GM19397 (cell line): ENCODE data around the gene PRKG1.
"Not testable (repeated sequence)": the region's sequence is repeated elsewhere in the genome, so short reads cannot be mapped to it uniquely, and the experiment has no call there.

ENCODE experiments used
- ATAC-seq: cut with Tn5 transposase; IDR thresholded peaks from one replicate; pipeline ENCODE4 v1.9.1; 2021; ENCODE audit warnings: mild to moderate bottlenecking, moderate library complexity; ENCODE audit not compliant: unreplicated experiment

Gene PRKG1

DNA sequence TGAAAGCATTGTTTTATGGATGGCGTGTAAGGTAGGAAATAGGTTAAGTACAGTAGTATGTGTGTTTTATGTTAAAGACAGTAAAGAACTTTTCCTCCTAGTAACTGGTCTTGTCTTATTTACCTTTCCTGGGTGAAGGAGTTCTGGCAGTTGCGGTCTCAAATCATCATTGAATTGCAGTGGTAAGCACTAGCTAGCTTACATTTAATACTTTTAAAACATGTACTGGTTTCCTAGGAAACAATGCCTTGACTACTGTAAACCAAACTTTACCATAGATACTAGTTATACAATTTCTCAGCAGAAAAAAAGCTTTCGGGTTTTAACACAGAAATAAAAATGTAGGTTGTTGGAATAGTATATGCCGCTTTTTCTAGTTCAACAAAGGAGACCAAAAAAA lies 37.7 kb downstream of the PRKG1 start:
- no peak for ATAC-seq

GRCh38 chr10:51113007-51113406 lies 38.7 kb downstream of the PRKG1 start:
- no peak for ATAC-seq

DNA sequence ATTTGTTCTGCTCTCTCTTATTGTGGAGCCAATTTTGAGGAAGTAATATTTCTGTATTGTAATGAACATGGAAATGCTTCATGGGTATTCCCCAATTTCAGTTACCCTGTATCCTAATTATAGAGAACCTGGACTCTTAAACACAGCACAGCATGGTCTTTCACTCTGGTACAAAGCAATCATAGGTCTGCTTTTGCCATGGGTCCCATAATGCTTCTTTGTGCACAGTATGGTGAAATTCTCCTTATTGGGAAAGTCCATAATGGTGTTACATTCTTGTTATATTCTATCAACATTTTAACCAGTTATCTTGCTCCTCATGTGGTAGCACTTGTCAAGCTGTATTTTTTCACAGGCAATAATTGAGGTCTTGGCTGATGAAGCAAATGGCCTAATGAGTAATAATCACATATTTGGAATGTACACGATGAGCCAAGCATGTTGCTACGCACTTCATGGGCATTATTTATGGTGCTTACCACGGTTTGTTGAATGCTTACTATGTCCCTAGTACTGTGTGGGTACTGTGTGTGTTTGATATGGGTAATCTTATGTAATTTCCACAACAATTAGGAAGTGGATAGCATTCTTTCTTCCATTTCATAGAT lies 42.9 kb downstream of the PRKG1 start:
- no peak for ATAC-seq

DNA sequence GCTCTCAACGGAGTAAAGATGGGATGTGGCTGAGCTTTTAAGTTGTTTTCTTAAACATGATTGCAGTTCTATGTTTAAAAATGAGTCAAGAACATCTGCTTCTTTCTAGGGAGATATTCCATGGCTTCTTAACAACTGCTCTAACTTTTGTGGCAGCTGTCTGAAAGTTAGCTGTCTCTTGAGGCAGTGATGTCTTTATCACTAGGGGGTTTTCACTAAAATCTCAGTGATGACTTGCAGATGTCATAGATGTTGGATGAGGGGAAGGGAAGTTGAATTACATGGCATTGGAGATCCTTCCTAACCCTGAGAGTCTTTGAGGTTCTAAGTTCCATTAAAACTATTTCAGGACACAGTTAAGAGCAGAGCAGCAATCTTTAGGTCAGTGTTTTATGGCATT lies 43.5 kb downstream of the PRKG1 start:
- ATAC-seq = no peak

DNA sequence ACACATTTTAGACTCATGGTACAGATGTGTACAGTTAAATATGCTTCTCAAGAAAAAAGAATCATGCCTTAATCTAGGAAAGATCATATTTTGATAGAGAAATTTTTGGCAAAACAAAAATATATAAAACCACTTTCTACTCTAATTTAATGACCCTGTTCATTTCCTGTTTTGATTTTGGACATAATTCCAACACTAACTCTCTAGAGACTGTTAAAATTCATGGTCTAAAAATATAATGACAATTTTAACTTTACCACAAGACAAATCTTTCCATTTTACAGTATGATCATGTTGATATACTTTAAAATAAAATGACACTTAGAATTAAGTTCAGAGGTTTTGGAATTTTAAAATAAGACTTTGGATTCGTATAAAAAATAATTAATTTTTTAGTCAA lies 45.2 kb downstream of the PRKG1 start:
- no peak for ATAC-seq

GRCh38 chr10:51121861-51122260 lies 47.6 kb downstream of the PRKG1 start:
- no peak for ATAC-seq

GRCh38 chr10:51124852-51125251 lies 50.6 kb downstream of the PRKG1 start:
- no peak for ATAC-seq

- ATAC-seq = no peak
Observed at GRCh38 chr10:51125518-51125917, 51.2 kb downstream of the PRKG1 start.

GRCh38 chr10:51129946-51130544 lies 55.8 kb downstream of the PRKG1 start:
- no peak for ATAC-seq

- no peak for ATAC-seq
Observed at GRCh38 chr10:51137756-51138529, 63.7 kb downstream of the PRKG1 start.

- ATAC-seq = no peak
Observed at GRCh38 chr10:51139176-51139575, 64.9 kb downstream of the PRKG1 start.

DNA sequence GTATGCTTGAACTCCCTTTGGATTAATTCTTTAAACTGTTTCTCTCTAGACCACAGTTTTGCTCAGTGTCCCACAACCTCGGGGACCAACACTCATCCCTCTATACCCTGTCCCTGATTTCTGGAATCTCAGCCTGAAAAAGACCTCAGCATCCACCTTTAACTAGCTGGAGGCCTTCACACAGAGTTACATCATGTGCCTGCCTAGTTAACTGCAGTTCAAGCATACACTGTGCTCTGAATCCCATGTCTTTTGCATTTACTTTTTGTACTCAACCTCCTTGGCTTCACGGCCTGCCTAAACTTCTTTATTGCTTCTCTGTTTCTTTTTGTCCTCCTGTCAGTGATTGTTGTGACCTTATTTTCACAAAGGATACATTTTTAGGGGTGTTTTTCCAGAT lies 66.7 kb downstream of the PRKG1 start:
- ATAC-seq = no peak

DNA sequence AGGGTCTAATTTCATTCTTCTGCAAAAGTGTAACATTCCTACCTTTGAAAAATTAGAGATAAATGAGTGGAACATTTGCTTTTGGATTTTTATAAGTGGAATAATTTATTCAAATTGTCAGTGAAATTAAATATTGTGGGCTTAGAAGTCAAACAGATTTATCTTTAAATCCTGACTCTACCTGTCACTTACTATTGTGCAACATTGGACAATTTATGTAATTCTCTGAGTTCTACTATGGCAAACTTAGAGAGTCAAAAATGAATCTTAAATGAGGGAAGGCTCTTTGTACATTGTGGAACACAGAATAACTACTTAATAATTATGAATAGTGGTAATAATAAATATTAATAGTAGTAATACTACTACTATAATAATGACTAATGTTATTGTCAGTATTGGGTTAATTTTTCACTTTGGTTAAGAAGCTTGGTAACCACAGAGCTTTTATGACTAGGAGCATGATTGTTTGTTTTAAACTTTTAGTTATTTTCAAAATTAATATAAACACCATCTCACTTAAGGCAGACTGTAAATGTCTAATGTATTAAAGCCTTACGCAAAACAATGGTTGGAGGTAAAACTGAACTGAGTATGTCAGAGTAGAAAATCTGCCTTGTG lies 70.0 kb downstream of the PRKG1 start:
- no peak for ATAC-seq

DNA sequence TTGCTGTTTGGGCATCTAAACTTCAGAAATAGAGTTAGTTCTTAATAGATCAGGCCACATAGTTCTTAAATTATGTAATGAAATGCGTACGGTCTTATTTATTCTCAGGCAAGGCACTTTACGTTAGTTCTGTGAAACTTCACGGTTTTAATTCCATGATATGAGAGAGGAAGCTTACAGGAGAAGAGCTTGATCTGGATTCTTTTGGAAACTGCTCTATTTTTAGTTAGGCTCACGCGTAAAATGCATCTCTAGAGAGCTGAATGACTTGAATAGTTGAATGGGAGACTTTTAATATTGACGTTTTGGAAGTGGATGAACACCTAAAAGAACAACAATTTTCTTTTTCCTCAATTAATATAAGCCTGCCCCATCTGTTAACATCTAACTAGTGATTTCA lies 71.1 kb downstream of the PRKG1 start:
- ATAC-seq = no peak

DNA sequence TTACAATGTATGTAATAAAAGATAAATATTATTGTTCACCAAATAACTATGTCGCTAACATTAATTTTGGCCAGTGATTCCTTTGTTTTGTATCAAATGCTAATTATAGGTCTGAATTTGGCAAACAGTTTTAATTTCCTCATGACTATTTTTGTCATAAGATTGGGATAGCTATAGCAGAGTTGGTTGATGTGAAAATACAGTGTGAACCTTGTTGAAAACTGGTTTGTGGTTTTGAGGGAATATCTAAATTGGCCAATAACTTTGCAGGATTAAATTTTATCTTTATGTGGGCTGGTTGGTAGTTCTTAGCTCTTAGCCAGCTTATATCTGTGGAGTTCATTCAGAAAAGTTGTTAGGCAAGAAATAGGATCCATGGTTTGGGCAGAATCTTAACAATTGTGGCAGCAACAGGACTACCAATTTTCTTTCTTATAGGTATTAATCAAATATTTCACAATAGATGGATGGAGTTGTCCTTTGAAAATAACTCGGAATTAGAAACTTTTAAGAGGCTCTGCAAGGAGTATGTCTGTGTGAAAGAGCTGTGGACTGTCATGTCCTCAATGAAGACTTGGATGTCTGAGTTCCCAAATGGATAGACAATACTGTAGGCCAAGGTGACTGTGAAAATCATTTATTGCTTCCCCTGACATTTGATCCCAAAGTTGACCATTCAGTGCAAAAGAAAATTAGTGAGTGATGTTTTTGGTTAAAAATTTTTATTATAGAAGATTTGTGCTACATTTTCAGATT lies 73.5 kb downstream of the PRKG1 start:
- ATAC-seq = no peak

DNA sequence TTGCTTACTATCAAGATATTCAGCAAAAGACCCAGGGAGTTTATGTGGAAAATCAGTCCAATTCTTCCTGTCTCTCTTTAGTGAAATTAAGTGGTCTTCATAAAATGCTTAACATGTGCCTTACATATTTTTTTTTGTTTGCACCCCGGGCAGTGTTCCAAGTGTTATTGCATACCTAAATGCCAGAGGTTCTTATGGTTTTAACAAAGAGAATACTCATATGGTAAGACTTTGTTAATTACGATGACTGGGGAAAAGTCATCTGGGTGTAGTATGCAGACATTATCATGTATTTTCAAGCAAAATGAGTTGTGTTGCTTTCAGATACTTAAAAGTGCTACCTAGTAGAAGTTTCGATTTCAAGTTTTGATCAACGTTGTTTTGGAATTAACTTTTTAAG lies 82.6 kb downstream of the PRKG1 start:
- no peak for ATAC-seq

DNA sequence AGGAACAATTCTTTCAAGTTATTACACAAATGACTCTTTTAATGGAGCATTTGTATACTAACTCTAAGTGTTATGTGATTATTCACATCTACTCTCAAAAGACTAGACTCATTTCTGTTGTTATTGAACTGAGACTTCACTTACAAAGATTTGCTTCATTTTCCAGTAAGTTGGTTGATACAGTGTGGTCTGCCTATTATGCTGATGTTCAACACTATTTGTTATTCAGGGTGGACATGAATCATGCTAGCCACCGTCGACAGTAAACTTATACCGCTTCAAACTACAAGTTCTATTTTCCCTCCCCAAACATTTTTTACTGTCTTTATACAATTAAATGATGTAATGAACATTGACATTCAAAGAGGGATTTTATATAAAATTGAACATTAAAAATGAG lies 84.5 kb downstream of the PRKG1 start:
- ATAC-seq = no peak

DNA sequence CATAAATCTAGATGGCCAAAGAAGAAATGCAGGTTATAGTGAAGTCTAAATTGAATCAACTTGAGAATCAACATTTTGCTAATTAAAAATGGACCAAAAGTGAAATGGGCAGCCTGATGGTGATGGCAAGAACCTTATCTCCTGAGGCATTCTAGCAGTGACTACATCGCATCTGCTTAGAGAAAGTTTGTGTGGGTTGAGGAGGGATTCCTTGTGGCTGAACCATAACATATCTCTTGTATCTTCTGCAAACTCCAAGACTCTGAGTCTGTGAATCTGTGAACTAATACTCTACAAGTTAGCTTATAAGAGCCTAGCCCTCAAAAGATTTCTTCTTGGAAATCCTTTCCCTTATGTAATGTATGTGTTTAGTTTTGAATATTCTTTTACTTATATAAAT lies 85.6 kb downstream of the PRKG1 start:
- ATAC-seq = no peak

DNA sequence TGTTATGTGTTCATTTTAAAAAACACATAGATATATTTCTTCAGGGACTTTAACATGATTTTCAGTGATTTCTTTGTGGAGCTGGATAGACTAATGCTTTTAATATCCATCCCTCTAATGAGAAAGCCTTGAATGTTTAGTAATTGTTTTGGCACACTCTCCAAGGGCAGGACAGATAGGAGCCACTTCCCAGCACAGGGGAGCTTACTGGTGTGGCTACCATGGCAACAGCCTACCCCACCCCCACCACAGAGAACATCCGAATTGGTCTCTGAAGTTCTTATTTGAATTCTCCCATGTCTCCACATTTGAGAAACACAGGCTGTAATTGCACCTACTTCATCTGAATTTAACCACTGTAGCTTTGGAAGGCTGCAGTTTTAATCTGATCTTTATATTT lies 87.7 kb downstream of the PRKG1 start:
- no peak for ATAC-seq

GRCh38 chr10:51163380-51164049 lies 89.2 kb downstream of the PRKG1 start:
- not testable (repeated sequence) for ATAC-seq
